Loucy (cell line): ENCODE data around the gene LCN12.
A peak's percentile ranks its signal among the peaks of the same experiment; 100 is the strongest.

ENCODE experiments used
- H2AFZ ChIP-seq: fragments of 200-600 bp; sonication (generic); 2 replicates; pipeline ENCODE4 v1.6.0; 2016; ENCODE audit warnings: antibody characterized with exemption, mild to moderate bottlenecking, low read length, moderate library complexity
- H3F3A ChIP-seq: fragments of 200-600 bp; 2 replicates; pipeline ENCODE4 v1.6.0; 2016; ENCODE audit warnings: antibody characterized with exemption, low read depth, mild to moderate bottlenecking
- H3K27me3 ChIP-seq: fragments of 200-600 bp; sonication (generic); 2 replicates; pipeline ENCODE4 v1.6.1; 2014; ENCODE audit warnings: low read length, mild to moderate bottlenecking; ENCODE audit not compliant: insufficient read depth, poor library complexity, severe bottlenecking
- H3K36me3 ChIP-seq: fragments of 200-600 bp; sonication (generic); 2 replicates; pipeline ENCODE4 v1.6.1; 2016; ENCODE audit warnings: low read length; ENCODE audit not compliant: insufficient read depth
- H3K4me1 ChIP-seq: fragments of 200-600 bp; sonication (generic); 2 replicates; pipeline ENCODE4 v1.5.1; 2014; ENCODE audit warnings: low read length, mild to moderate bottlenecking; ENCODE audit not compliant: insufficient read depth, poor library complexity, severe bottlenecking
- H3K4me2 ChIP-seq: fragments of 200-600 bp; sonication (generic); 2 replicates; pipeline ENCODE4 v1.6.0; 2014; ENCODE audit warnings: antibody characterized with exemption, low read length, low read depth, mild to moderate bottlenecking; ENCODE audit not compliant: poor library complexity, severe bottlenecking
- H3K4me3 ChIP-seq: fragments of 200-600 bp; sonication (generic); 2 replicates; pipeline ENCODE4 v1.5.1; 2014; ENCODE audit warnings: low read length, mild to moderate bottlenecking, mixed read lengths; ENCODE audit not compliant: poor library complexity, severe bottlenecking
- H3K79me2 ChIP-seq: fragments of 200-600 bp; sonication (generic); 2 replicates; pipeline ENCODE4 v1.6.1; 2014; ENCODE audit warnings: low read length; ENCODE audit not compliant: insufficient read depth
- H3K9ac ChIP-seq: fragments of 200-600 bp; sonication (generic); 2 replicates; pipeline ENCODE4 v1.6.0; 2014; ENCODE audit warnings: mild to moderate bottlenecking, low read depth, low read length, moderate library complexity; ENCODE audit not compliant: poor library complexity, severe bottlenecking
- H3K9me2 ChIP-seq: fragments of 200-600 bp; sonication (generic); replicated peaks from 2 replicates; pipeline ENCODE4 v1.6.1; 2016; ENCODE audit warnings: low read depth, low read length, mixed read lengths
- H3K9me3 ChIP-seq: fragments of 200-600 bp; sonication (generic); 2 replicates; pipeline ENCODE4 v1.6.1; 2014; ENCODE audit warnings: mild to moderate bottlenecking, antibody characterized with exemption, low read length, low read depth; ENCODE audit not compliant: insufficient read depth
- H4K20me1 ChIP-seq: fragments of 200-600 bp; sonication (generic); 2 replicates; pipeline ENCODE4 v1.6.0; 2014; ENCODE audit warnings: antibody characterized with exemption, low read length, mild to moderate bottlenecking; ENCODE audit not compliant: insufficient read depth, poor library complexity, severe bottlenecking
- EZH2phosphoT487 ChIP-seq: fragments of 200-600 bp; IDR thresholded peaks from 2 replicates; pipeline ENCODE4 v1.6.1; 2018; ENCODE audit warnings: antibody characterized with exemption, mild to moderate bottlenecking, moderate library complexity, borderline replicate concordance
- TF ChIP-seq, protein P1 (sequence below): fragments of 200-600 bp; sonication (generic); conservative IDR thresholded peaks from 2 replicates; pipeline ENCODE4 v1.5.1; 2014; ENCODE audit warnings: mild to moderate bottlenecking, antibody characterized with exemption, low read length

The LCN12 gene

DNA sequence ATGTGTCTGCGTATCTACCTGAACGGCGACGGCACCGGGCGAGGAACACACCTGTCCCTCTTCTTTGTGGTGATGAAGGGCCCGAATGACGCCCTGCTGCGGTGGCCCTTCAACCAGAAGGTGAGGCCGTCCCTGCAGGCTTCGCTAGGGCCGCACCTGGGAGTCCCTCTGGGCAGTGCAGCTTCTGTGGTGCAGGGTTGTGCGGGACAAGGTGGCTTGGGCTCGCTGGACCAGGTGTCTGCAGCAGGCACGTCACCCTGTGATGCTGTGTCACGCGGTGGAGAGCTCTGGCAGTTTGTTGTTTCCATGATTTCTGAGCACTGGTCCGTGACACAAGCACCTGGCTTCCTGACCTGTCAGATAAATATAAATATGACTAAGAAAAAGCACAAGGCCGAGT, 28.2 kb upstream of the LCN12 start:
- Histone ChIP-seq H3K9me2 (no peaks in the 10 kb centered on the region), H3K9ac (no peak overlapping the region), H3K36me3 (peaks cover 74% of the 10 kb centered on the region; the same call in 1 of the 2 replicates), H2AFZ (no peak overlapping the region), H3K79me2 (no peaks in the 10 kb centered on the region), H3K27me3 (no peaks in the 10 kb centered on the region), H3K4me3 (no peak overlapping the region), H3K4me1 (no peaks in the 10 kb centered on the region), H4K20me1 (no peaks in the 10 kb centered on the region), H3F3A (no peaks in the 10 kb centered on the region), H3K4me2 (no peak overlapping the region), H3K9me3 (no peaks in the 10 kb centered on the region)
- no peak for TF ChIP-seq EZH2phosphoT487
- TF ChIP-seq, protein P1, sequence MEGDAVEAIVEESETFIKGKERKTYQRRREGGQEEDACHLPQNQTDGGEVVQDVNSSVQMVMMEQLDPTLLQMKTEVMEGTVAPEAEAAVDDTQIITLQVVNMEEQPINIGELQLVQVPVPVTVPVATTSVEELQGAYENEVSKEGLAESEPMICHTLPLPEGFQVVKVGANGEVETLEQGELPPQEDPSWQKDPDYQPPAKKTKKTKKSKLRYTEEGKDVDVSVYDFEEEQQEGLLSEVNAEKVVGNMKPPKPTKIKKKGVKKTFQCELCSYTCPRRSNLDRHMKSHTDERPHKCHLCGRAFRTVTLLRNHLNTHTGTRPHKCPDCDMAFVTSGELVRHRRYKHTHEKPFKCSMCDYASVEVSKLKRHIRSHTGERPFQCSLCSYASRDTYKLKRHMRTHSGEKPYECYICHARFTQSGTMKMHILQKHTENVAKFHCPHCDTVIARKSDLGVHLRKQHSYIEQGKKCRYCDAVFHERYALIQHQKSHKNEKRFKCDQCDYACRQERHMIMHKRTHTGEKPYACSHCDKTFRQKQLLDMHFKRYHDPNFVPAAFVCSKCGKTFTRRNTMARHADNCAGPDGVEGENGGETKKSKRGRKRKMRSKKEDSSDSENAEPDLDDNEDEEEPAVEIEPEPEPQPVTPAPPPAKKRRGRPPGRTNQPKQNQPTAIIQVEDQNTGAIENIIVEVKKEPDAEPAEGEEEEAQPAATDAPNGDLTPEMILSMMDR = no peak

DNA sequence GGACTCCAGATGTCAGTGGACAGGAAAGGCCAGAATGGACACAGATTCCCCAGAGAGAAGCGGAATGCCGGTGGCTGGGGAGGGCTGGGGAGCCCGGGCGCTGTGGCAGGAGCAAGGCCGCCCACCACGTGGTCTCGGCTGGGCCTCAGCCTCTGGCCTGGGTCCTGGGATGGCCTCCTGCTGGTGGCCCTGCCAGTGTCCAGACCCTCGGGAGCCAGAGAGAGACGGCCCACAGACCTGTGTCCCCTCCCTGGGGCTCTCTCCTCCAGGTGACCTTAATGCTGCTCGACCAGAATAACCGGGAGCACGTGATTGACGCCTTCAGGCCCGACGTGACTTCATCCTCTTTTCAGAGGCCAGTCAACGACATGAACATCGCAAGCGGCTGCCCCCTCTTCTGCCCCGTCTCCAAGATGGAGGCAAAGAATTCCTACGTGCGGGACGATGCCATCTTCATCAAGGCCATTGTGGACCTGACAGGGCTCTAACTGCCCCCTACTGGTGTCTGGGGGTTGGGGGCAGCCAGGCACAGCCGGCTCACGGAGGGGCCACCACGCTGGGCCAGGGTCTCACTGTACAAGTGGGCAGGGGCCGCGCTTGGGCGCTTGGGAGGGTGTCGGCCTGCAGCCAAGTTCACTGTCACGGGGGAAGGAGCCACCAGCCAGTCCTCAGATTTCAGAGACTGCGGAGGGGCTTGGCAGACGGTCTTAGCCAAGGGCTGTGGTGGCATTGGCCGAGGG, 26.5 kb upstream of the LCN12 start:
- Histone ChIP-seq H3K4me2 (no peak overlapping the region), H3F3A (no peaks in the 10 kb centered on the region), H3K79me2 (no peaks in the 10 kb centered on the region), H3K27me3 (no peaks in the 10 kb centered on the region), H4K20me1 (no peaks in the 10 kb centered on the region), H3K36me3 (peaks cover 61% of the 10 kb centered on the region; the same call in 1 of the 2 replicates), H3K9ac (no peak overlapping the region), H3K9me3 (no peaks in the 10 kb centered on the region), H3K4me3 (no peak overlapping the region), H3K4me1 (no peaks in the 10 kb centered on the region), H3K9me2 (no peaks in the 10 kb centered on the region), H2AFZ (no peak overlapping the region)
- TF ChIP-seq, protein P1 = 0 out of 2 replicates have a peak, but pooled peaks have one; percentile 20
- no peak for TF ChIP-seq EZH2phosphoT487

DNA sequence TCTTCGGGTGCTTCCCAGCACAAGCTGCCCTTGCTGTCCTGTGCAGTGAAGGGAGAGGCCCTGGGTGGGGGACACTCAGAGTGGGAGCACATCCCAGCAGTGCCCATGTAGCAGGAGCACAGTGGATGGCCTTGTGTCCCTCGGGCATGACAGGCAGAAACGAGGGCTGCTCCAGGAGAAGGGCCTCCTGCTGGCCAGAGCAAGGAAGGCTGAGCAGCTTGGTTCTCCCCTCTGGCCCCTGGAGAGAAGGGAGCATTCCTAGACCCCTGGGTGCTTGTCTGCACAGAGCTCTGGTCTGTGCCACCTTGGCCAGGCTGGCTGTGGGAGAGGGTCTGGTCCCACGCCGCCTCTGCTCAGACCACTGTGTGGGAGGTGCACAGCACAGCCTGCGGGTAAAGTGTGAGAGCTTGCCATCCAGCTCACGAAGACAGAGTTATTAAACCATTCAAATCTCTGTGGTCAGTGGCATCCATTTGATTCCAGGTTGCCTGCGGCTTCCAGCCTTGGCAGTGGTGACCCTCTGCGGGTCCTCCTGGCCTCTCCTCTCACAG, 25.8 kb upstream of the LCN12 start:
- Histone ChIP-seq H2AFZ (no peak overlapping the region), H3F3A (no peaks in the 10 kb centered on the region), H3K4me2 (no peak overlapping the region), H3K79me2 (no peaks in the 10 kb centered on the region), H3K36me3 (peaks cover 55% of the 10 kb centered on the region; the same call in 1 of the 2 replicates), H3K4me1 (no peaks in the 10 kb centered on the region), H3K9me2 (no peaks in the 10 kb centered on the region), H3K4me3 (no peak overlapping the region), H3K9ac (no peak overlapping the region), H4K20me1 (no peaks in the 10 kb centered on the region), H3K9me3 (no peaks in the 10 kb centered on the region), H3K27me3 (no peaks in the 10 kb centered on the region)
- TF ChIP-seq EZH2phosphoT487 = no peak
- TF ChIP-seq, protein P1 = no peak
